ENCODE measurements around the gene L1TD1. TPM values are rescaled to one million over a fixed set of nuclear protein-coding genes. Genes with fewer than 3 reads are reported as not detected.
"Not testable (repeated sequence)": the region's sequence is repeated elsewhere in the genome, so short reads cannot be mapped to it uniquely, and the experiment has no call there.

L1TD1 gene
- total and polyA plus RNA-seq, 5 donors from 2014 or later, result not detected

GRCh38 chr1:62208970-62209369 is 14.3 kb downstream of the L1TD1 start:
- Mint-ChIP-seq H3K4me1 (peaks cover 0 to 15% (median 4%) of the 10 kb centered on the region in 4 donors), H3K4me3 (no peak overlapping the region), H3K36me3 (no peaks in the 10 kb centered on the region), H3K9me3 (peaks cover 3 to 22% (median 14%) of the 10 kb centered on the region in 7 donors), H3K27me3 (peaks cover 13% of the 10 kb centered on the region), H3K27ac (no peak overlapping the region)
- Histone ChIP-seq H3K27me3 (ENCODE audit: control insufficient read depth, insufficient read depth, low read length) (no peaks in the 10 kb centered on the region), H3K4me1 (ENCODE audit: control insufficient read depth, insufficient read depth, low read length, poor library complexity, severe bottlenecking) (no peaks in the 10 kb centered on the region), H3K27ac (ENCODE audit: insufficient read depth, low read length, poor library complexity, severe bottlenecking) (no peak overlapping the region), H3K36me3 (ENCODE audit: control insufficient read depth, insufficient read depth, low read length) (no peaks in the 10 kb centered on the region), H3K4me3 (ENCODE audit: low read depth, low read length) (no peak overlapping the region), H3K9me3 (ENCODE audit: control insufficient read depth in 2 of 2, low read length in 2 of 2) (peaks cover 4 to 10% of the 10 kb centered on the region in 2 experiments)
- DNase-seq (no peak), ATAC-seq (ENCODE audit: low read depth in 2 of 2) (no peak)

- Histone ChIP-seq H3K36me3 (ENCODE audit: control insufficient read depth, insufficient read depth, low read length) (no peaks in the 10 kb centered on the region), H3K4me1 (ENCODE audit: control insufficient read depth, insufficient read depth, low read length, poor library complexity, severe bottlenecking) (no peaks in the 10 kb centered on the region), H3K4me3 (ENCODE audit: low read depth, low read length) (no peak overlapping the region), H3K27ac (ENCODE audit: insufficient read depth, low read length, poor library complexity, severe bottlenecking) (no peak overlapping the region), H3K27me3 (ENCODE audit: control insufficient read depth, insufficient read depth, low read length) (no peaks in the 10 kb centered on the region), H3K9me3 (ENCODE audit: control insufficient read depth in 2 of 2, low read length in 2 of 2) (peaks cover 4 to 10% of the 10 kb centered on the region in 2 experiments)
- DNase-seq, result no peak
- Mint-ChIP-seq H3K9me3 (peaks cover 5 to 22% (median 14%) of the 10 kb centered on the region in 7 donors), H3K27ac (no peak overlapping the region), H3K27me3 (peaks cover 13% of the 10 kb centered on the region), H3K36me3 (no peaks in the 10 kb centered on the region), H3K4me3 (no peak overlapping the region), H3K4me1 (peaks cover 0 to 15% (median 4%) of the 10 kb centered on the region in 4 donors)
- ATAC-seq (ENCODE audit: low read depth in 2 of 2), result no peak
Observed at GRCh38 chr1:62209931-62210595, 15.4 kb downstream of the L1TD1 start.

GRCh38 chr1:62210960-62211359 is 16.3 kb downstream of the L1TD1 start:
- ATAC-seq (ENCODE audit: low read depth in 2 of 2) (no peak), DNase-seq (no peak)
- no peaks in the 10 kb centered on the region for H3K4me1 ChIP-seq (ENCODE audit: control insufficient read depth, insufficient read depth, low read length, poor library complexity, severe bottlenecking)
- peaks cover 5 to 22% (median 14%) of the 10 kb centered on the region in 7 donors for H3K9me3 Mint-ChIP-seq
- no peak overlapping the region for H3K4me3 Mint-ChIP-seq
- H3K27me3 Mint-ChIP-seq, result peaks cover 9% of the 10 kb centered on the region
- H3K9me3 ChIP-seq (ENCODE audit: control insufficient read depth in 2 of 2, low read length in 2 of 2), result peaks cover 4 to 10% of the 10 kb centered on the region in 2 experiments
- no peak overlapping the region for H3K27ac Mint-ChIP-seq
- peaks cover 0 to 15% (median 4%) of the 10 kb centered on the region in 4 donors for H3K4me1 Mint-ChIP-seq
- no peaks in the 10 kb centered on the region for H3K27me3 ChIP-seq (ENCODE audit: control insufficient read depth, insufficient read depth, low read length)
- H3K27ac ChIP-seq (ENCODE audit: insufficient read depth, low read length, poor library complexity, severe bottlenecking), result no peak overlapping the region
- H3K36me3 ChIP-seq (ENCODE audit: control insufficient read depth, insufficient read depth, low read length), result no peaks in the 10 kb centered on the region
- no peak overlapping the region for H3K4me3 ChIP-seq (ENCODE audit: low read depth, low read length)
- H3K36me3 Mint-ChIP-seq, result no peaks in the 10 kb centered on the region

GRCh38 chr1:62212411-62212810 is 17.8 kb downstream of the L1TD1 start:
- Mint-ChIP-seq H3K4me3 (no peak overlapping the region), H3K27me3 (no peaks in the 10 kb centered on the region), H3K27ac (no peak overlapping the region), H3K36me3 (no peaks in the 10 kb centered on the region), H3K4me1 (peaks cover 0 to 7% (median 3%) of the 10 kb centered on the region in 4 donors), H3K9me3 (peaks cover 5 to 13% (median 12%) of the 10 kb centered on the region in 7 donors)
- no peak overlapping the region for H3K4me3 ChIP-seq (ENCODE audit: low read depth, low read length)
- ATAC-seq (ENCODE audit: low read depth in 2 of 2) (no peak), DNase-seq (no peak)
- H3K9me3 ChIP-seq (ENCODE audit: control insufficient read depth in 2 of 2, low read length in 2 of 2), result peaks cover 4 to 10% of the 10 kb centered on the region in 2 experiments
- no peaks in the 10 kb centered on the region for H3K4me1 ChIP-seq (ENCODE audit: control insufficient read depth, insufficient read depth, low read length, poor library complexity, severe bottlenecking)
- H3K27ac ChIP-seq (ENCODE audit: insufficient read depth, low read length, poor library complexity, severe bottlenecking), result no peak overlapping the region
- no peaks in the 10 kb centered on the region for H3K27me3 ChIP-seq (ENCODE audit: control insufficient read depth, insufficient read depth, low read length)
- no peaks in the 10 kb centered on the region for H3K36me3 ChIP-seq (ENCODE audit: control insufficient read depth, insufficient read depth, low read length)

- Mint-ChIP-seq H3K36me3 (no peaks in the 10 kb centered on the region), H3K27me3 (no peaks in the 10 kb centered on the region), H3K4me3 (no peak overlapping the region), H3K4me1 (peaks cover 0 to 7% (median 3%) of the 10 kb centered on the region in 4 donors), H3K9me3 (peaks cover 5 to 13% (median 10%) of the 10 kb centered on the region in 7 donors), H3K27ac (no peak overlapping the region)
- H3K36me3 ChIP-seq (ENCODE audit: control insufficient read depth, insufficient read depth, low read length), result no peaks in the 10 kb centered on the region
- no peak overlapping the region for H3K27ac ChIP-seq (ENCODE audit: insufficient read depth, low read length, poor library complexity, severe bottlenecking)
- DNase-seq (no peak), ATAC-seq (ENCODE audit: low read depth in 2 of 2) (no peak)
- peaks cover 4 to 10% of the 10 kb centered on the region in 2 experiments for H3K9me3 ChIP-seq (ENCODE audit: control insufficient read depth in 2 of 2, low read length in 2 of 2)
- H3K4me3 ChIP-seq (ENCODE audit: low read depth, low read length), result no peak overlapping the region
- no peaks in the 10 kb centered on the region for H3K27me3 ChIP-seq (ENCODE audit: control insufficient read depth, insufficient read depth, low read length)
- H3K4me1 ChIP-seq (ENCODE audit: control insufficient read depth, insufficient read depth, low read length, poor library complexity, severe bottlenecking), result no peaks in the 10 kb centered on the region
Observed at GRCh38 chr1:62213075-62213914, 18.6 kb downstream of the L1TD1 start.

- Histone ChIP-seq H3K36me3 (ENCODE audit: control insufficient read depth, insufficient read depth, low read length) (no peaks in the 10 kb centered on the region), H3K27me3 (ENCODE audit: control insufficient read depth, insufficient read depth, low read length) (no peaks in the 10 kb centered on the region), H3K4me3 (ENCODE audit: low read depth, low read length) (no peak overlapping the region), H3K27ac (ENCODE audit: insufficient read depth, low read length, poor library complexity, severe bottlenecking) (no peak overlapping the region), H3K9me3 (ENCODE audit: control insufficient read depth in 2 of 2, low read length in 2 of 2) (no peaks in the 10 kb centered on the region), H3K4me1 (ENCODE audit: control insufficient read depth, insufficient read depth, low read length, poor library complexity, severe bottlenecking) (no peaks in the 10 kb centered on the region)
- no peak for ATAC-seq (ENCODE audit: low read depth in 2 of 2)
- Mint-ChIP-seq H3K36me3 (no peaks in the 10 kb centered on the region), H3K27ac (no peak overlapping the region), H3K27me3 (no peaks in the 10 kb centered on the region), H3K4me3 (no peak overlapping the region), H3K9me3 (peaks cover 0 to 3% (median 0%) of the 10 kb centered on the region in 7 donors), H3K4me1 (no peaks in the 10 kb centered on the region)
- no peak for DNase-seq
Observed at GRCh38 chr1:62218604-62219003, 24.0 kb downstream of the L1TD1 start.

- H3K4me1 ChIP-seq (ENCODE audit: control insufficient read depth, insufficient read depth, low read length, poor library complexity, severe bottlenecking); H3K4me3 ChIP-seq (ENCODE audit: low read depth, low read length); H3K36me3 ChIP-seq (ENCODE audit: control insufficient read depth, insufficient read depth, low read length); ATAC-seq (ENCODE audit: low read depth in 2 of 2); H3K27me3 ChIP-seq (ENCODE audit: control insufficient read depth, insufficient read depth, low read length); H3K9me3 ChIP-seq (ENCODE audit: control insufficient read depth in 2 of 2, low read length in 2 of 2); H3K4me3 Mint-ChIP-seq; DNase-seq; H3K27me3 Mint-ChIP-seq; H3K9me3 Mint-ChIP-seq; H3K27ac Mint-ChIP-seq; H3K4me1 Mint-ChIP-seq; H3K27ac ChIP-seq (ENCODE audit: insufficient read depth, low read length, poor library complexity, severe bottlenecking); H3K36me3 Mint-ChIP-seq: not testable (repeated sequence)
Observed at GRCh38 chr1:62220456-62220855, 25.8 kb downstream of the L1TD1 start.

All from CD4-positive, CD25-positive, alpha-beta regulatory T cell (primary cell).